SK-N-SH treated with all-trans-retinoic acid at 6 μM for 48 hours (cell line): ENCODE measurements around the gene CARS1.

Source experiments
- BACH2 ChIP-seq: fragments of 250-450 bp; sonication (Bioruptor Pico); IDR thresholded peaks from 2 replicates; pipeline ENCODE4 v1.9.0; 2021; ENCODE audit warnings: mild to moderate bottlenecking, borderline replicate concordance
- GLIS3 ChIP-seq: fragments of 250-450 bp; sonication (Bioruptor Pico); IDR thresholded peaks from 2 replicates; pipeline ENCODE4 v1.5.0; 2020; ENCODE audit warnings: mild to moderate bottlenecking, moderate library complexity
- OSR1 ChIP-seq: fragments of 250-450 bp; sonication (Bioruptor Pico); IDR thresholded peaks from 2 replicates; pipeline ENCODE4 v1.8.0; 2022; ENCODE audit warnings: moderate library complexity, mild to moderate bottlenecking, inconsistent platforms
- RARB ChIP-seq: fragments of 250-450 bp; sonication (Bioruptor Pico); IDR thresholded peaks from 2 replicates; pipeline ENCODE4 v1.8.0; 2021; ENCODE audit warnings: mild to moderate bottlenecking, moderate library complexity
- ZFP3 ChIP-seq: fragments of 250-450 bp; sonication (Bioruptor Pico); IDR thresholded peaks from 2 replicates; pipeline ENCODE4 v1.5.0; 2020; ENCODE audit warnings: mild to moderate bottlenecking, moderate library complexity
- ZFP30 ChIP-seq: fragments of 450-650 bp; formaldehyde crosslinking; IDR thresholded peaks from 2 replicates; pipeline ENCODE4 v1.5.0; 2022; ENCODE audit warnings: mild to moderate bottlenecking, moderate library complexity
- ZNF565 ChIP-seq: fragments of 450-650 bp; formaldehyde crosslinking; conservative IDR thresholded peaks from 2 replicates; pipeline ENCODE4 v1.5.0; 2020; ENCODE audit warnings: low read depth, mild to moderate bottlenecking, moderate library complexity
- TF ChIP-seq, protein P1 (sequence below): fragments of 250-450 bp; sonication (Bioruptor Pico); IDR thresholded peaks from 2 replicates; pipeline ENCODE4 v1.5.1; 2021; ENCODE audit warnings: mild to moderate bottlenecking, moderate library complexity
- TF ChIP-seq, protein P2 (sequence below): fragments of 250-450 bp; sonication (Bioruptor Pico); IDR thresholded peaks from 2 replicates; pipeline ENCODE4 v1.5.1; 2020; ENCODE audit warnings: low read depth, mild to moderate bottlenecking, moderate library complexity

DNA sequence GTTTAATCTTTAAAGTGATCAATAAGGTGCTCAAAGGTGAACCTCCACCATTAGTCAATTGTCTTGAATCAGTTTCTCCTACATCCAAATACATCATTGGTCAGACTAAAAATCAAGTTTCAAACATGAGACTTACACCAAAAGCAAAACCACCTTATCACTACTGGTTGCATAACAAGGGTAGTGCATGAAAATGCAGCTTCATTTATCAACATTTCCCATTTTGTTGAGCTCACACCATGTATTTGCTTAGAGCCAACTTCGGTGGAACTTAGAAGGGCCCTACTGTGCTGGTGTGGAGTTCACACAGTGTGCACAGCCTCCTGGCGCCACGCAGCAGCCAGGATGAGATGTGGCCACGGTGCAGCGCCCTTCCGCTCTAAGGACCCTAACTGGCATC, 104.9 kb downstream of the CARS1 start:
- TF ChIP-seq OSR1 (no peak), RARB (CRISPR knock-in tag) (no peak), BACH2 (CRISPR knock-in tag) (no peak), ZFP3 (CRISPR knock-in tag) (no peak), ZNF565 (CRISPR knock-in tag) (no peak), GLIS3 (CRISPR knock-in tag) (no peak), ZFP30 (CRISPR knock-in tag) (no peak)
- TF ChIP-seq, protein P1, sequence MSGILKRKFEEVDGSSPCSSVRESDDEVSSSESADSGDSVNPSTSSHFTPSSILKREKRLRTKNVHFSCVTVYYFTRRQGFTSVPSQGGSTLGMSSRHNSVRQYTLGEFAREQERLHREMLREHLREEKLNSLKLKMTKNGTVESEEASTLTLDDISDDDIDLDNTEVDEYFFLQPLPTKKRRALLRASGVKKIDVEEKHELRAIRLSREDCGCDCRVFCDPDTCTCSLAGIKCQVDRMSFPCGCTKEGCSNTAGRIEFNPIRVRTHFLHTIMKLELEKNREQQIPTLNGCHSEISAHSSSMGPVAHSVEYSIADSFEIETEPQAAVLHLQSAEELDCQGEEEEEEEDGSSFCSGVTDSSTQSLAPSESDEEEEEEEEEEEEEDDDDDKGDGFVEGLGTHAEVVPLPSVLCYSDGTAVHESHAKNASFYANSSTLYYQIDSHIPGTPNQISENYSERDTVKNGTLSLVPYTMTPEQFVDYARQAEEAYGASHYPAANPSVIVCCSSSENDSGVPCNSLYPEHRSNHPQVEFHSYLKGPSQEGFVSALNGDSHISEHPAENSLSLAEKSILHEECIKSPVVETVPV (CRISPR knock-in tag) = no peak
- TF ChIP-seq, protein P2, sequence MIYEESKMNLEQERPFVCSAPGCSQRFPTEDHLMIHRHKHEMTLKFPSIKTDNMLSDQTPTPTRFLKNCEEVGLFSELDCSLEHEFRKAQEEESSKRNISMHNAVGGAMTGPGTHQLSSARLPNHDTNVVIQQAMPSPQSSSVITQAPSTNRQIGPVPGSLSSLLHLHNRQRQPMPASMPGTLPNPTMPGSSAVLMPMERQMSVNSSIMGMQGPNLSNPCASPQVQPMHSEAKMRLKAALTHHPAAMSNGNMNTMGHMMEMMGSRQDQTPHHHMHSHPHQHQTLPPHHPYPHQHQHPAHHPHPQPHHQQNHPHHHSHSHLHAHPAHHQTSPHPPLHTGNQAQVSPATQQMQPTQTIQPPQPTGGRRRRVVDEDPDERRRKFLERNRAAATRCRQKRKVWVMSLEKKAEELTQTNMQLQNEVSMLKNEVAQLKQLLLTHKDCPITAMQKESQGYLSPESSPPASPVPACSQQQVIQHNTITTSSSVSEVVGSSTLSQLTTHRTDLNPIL = no peak
